ENCODE results near the gene STAT5A. TPM values are rescaled to one million over a fixed set of nuclear protein-coding genes. Genes with fewer than 3 reads are reported as not detected.

Gene STAT5A
- total and polyA plus RNA-seq, 9 of the 15 experiments (the other 6 are each of a cell fraction or from before 2014, with no cell fraction given), result 79.9 to 415 (median 196) TPM

DNA sequence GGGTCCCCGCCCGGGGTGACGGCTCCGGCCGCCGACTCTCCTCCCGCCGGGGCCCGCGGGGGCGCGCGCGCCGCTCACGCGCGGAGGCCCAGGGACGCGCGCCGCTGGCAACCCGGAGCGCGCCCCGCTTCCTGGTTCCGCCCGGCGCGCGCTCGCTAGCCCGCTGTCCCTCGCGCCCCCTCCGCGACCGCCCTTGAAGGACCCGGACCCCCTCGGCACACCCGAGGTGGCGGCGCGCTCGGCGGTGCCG is 12.0 kb upstream of the STAT5A start, which contains the start of gene STAT5B (continued):
- TF ChIP-seq, protein P1, sequence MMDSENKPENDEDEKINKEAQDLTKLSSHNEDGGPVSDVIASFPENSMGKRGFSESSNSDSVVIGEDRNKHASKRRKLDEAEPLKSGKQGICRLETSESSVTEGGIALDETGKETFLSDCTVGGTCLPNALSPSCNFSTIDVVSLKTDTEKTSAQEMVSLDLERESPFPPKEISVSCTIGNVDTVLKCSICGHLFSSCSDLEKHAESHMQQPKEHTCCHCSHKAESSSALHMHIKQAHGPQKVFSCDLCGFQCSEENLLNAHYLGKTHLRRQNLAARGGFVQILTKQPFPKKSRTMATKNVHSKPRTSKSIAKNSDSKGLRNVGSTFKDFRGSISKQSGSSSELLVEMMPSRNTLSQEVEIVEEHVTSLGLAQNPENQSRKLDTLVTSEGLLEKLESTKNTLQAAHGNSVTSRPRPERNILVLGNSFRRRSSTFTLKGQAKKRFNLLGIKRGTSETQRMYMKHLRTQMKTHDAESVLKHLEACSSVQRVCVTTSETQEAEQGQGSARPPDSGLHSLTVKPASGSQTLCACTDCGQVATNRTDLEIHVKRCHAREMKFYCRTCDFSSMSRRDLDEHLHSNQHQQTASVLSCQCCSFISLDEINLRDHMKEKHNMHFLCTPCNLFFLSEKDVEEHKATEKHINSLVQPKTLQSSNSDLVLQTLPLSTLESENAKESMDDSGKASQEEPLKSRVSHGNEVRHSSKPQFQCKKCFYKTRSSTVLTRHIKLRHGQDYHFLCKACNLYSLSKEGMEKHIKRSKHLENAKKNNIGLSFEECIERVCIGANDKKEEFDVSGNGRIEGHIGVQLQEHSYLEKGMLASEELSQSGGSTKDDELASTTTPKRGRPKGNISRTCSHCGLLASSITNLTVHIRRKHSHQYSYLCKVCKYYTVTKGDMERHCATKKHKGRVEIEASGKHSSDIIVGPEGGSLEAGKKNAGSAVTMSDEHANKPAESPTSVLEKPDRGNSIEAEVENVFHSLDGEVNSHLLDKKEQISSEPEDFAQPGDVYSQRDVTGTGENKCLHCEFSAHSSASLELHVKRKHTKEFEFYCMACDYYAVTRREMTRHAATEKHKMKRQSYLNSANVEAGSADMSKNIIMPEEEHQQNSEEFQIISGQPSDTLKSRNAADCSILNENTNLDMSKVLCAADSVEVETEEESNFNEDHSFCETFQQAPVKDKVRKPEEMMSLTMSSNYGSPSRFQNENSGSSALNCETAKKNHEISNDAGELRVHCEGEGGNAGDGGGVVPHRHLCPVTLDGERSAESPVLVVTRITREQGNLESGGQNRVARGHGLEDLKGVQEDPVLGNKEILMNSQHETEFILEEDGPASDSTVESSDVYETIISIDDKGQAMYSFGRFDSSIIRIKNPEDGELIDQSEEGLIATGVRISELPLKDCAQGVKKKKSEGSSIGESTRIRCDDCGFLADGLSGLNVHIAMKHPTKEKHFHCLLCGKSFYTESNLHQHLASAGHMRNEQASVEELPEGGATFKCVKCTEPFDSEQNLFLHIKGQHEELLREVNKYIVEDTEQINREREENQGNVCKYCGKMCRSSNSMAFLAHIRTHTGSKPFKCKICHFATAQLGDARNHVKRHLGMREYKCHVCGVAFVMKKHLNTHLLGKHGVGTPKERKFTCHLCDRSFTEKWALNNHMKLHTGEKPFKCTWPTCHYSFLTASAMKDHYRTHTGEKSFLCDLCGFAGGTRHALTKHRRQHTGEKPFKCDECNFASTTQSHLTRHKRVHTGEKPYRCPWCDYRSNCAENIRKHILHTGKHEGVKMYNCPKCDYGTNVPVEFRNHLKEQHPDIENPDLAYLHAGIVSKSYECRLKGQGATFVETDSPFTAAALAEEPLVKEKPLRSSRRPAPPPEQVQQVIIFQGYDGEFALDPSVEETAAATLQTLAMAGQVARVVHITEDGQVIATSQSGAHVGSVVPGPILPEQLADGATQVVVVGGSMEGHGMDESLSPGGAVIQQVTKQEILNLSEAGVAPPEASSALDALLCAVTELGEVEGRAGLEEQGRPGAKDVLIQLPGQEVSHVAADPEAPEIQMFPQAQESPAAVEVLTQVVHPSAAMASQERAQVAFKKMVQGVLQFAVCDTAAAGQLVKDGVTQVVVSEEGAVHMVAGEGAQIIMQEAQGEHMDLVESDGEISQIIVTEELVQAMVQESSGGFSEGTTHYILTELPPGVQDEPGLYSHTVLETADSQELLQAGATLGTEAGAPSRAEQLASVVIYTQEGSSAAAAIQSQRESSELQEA (IDR thresholded peaks at IDR 0.05; ENCODE audit: low read depth), result no peak
- TF ChIP-seq TGIF2 (CRISPR knock-in tag; IDR thresholded peaks at IDR 0.05), result no peak
- no peak for TF ChIP-seq NR2C2 (CRISPR knock-in tag; IDR thresholded peaks at IDR 0.05)
- TF ChIP-seq NR2C2 (tag; IDR thresholded peaks at IDR 0.05), result no peak; the same call in 1 of the 2 replicates
- peak; percentile 89 for TF ChIP-seq ZNF197 (CRISPR knock-in tag; IDR thresholded peaks at IDR 0.05; ENCODE audit: low read depth)
- TF ChIP-seq MXI1 (IDR thresholded peaks at IDR 0.05; ENCODE audit: low read depth, low read length), result no peak
- TF ChIP-seq, protein P2, sequence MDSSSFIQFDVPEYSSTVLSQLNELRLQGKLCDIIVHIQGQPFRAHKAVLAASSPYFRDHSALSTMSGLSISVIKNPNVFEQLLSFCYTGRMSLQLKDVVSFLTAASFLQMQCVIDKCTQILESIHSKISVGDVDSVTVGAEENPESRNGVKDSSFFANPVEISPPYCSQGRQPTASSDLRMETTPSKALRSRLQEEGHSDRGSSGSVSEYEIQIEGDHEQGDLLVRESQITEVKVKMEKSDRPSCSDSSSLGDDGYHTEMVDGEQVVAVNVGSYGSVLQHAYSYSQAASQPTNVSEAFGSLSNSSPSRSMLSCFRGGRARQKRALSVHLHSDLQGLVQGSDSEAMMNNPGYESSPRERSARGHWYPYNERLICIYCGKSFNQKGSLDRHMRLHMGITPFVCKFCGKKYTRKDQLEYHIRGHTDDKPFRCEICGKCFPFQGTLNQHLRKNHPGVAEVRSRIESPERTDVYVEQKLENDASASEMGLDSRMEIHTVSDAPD (CRISPR knock-in tag; IDR thresholded peaks at IDR 0.05), result no peak
- peak; percentile 81 for TF ChIP-seq CXXC5 (CRISPR knock-in tag; IDR thresholded peaks at IDR 0.05)
- TF ChIP-seq, protein P3, sequence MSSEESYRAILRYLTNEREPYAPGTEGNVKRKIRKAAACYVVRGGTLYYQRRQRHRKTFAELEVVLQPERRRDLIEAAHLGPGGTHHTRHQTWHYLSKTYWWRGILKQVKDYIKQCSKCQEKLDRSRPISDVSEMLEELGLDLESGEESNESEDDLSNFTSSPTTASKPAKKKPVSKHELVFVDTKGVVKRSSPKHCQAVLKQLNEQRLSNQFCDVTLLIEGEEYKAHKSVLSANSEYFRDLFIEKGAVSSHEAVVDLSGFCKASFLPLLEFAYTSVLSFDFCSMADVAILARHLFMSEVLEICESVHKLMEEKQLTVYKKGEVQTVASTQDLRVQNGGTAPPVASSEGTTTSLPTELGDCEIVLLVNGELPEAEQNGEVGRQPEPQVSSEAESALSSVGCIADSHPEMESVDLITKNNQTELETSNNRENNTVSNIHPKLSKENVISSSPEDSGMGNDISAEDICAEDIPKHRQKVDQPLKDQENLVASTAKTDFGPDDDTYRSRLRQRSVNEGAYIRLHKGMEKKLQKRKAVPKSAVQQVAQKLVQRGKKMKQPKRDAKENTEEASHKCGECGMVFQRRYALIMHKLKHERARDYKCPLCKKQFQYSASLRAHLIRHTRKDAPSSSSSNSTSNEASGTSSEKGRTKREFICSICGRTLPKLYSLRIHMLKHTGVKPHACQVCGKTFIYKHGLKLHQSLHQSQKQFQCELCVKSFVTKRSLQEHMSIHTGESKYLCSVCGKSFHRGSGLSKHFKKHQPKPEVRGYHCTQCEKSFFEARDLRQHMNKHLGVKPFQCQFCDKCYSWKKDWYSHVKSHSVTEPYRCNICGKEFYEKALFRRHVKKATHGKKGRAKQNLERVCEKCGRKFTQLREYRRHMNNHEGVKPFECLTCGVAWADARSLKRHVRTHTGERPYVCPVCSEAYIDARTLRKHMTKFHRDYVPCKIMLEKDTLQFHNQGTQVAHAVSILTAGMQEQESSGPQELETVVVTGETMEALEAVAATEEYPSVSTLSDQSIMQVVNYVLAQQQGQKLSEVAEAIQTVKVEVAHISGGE (CRISPR knock-in tag; IDR thresholded peaks at IDR 0.05), result peak in 1 of 3 experiments; percentile 74; a peak in 2 of 6 replicates
- no peak for TF ChIP-seq SRSF9 (IDR thresholded peaks at IDR 0.05; ENCODE audit: borderline replicate concordance, low read depth, low read length)
- no peak for TF ChIP-seq KLF13 (tag; IDR thresholded peaks at IDR 0.05; ENCODE audit: borderline replicate concordance, low read depth)
- no peak for TF ChIP-seq STAT5A (IDR thresholded peaks at IDR 0.05; ENCODE audit: borderline replicate concordance, low read length)
- TF ChIP-seq GABPA (tag; conservative IDR thresholded peaks at IDR 0.05; ENCODE audit: low read depth), result peak; percentile 70
- 0 out of 2 replicates have a peak, but pooled peaks have one; percentile 16 for TF ChIP-seq SIN3B (IDR thresholded peaks at IDR 0.05; ENCODE audit: low read depth)

Measured in K562 (cell line).